Liver (tissue), 1 donor: ENCODE measurements around the gene ACTL7B.

Experiments
- SP1 ChIP-seq: IDR thresholded peaks from 2 replicates; pipeline ENCODE4 v1.6.1; 2018; ENCODE audit warnings: antibody characterized with exemption, mild to moderate bottlenecking
- TF ChIP-seq, protein P1 (sequence below): IDR thresholded peaks from 2 replicates; pipeline ENCODE4 v1.6.1; 2016; ENCODE audit warnings: antibody characterized with exemption
- donor health status: healthy.

DNA sequence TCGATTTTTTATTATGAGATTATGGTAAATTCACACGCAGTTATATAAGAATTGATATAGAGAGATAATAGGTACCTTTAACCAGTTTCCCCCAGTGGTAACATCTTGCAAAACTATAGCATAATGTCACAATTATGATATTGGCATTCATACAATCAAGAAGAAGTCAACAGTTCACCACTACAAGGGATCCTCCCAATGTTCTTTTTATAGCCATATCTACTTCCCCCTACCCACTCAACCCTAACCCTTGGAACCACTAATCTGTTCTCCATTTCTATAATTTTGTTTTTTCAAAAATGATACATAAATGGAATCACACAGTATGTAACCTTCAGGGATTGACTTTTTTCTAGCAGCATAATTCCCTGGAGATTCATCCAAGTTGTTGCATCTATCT, 9.8 kb downstream of the ACTL7B start:
- TF ChIP-seq, protein P1, sequence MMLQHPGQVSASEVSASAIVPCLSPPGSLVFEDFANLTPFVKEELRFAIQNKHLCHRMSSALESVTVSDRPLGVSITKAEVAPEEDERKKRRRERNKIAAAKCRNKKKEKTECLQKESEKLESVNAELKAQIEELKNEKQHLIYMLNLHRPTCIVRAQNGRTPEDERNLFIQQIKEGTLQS, result no peak
- no peak for TF ChIP-seq SP1
